ENCODE results near the gene SLC22A25. TPM values are rescaled to one million over a fixed set of nuclear protein-coding genes. Genes with fewer than 3 reads are reported as not detected.
"Not testable (repeated sequence)": the region's sequence is repeated elsewhere in the genome, so short reads cannot be mapped to it uniquely, and the experiment has no call there.

SLC22A25 gene
- total RNA-seq, 1 donor from 2014 or later: not detected

DNA sequence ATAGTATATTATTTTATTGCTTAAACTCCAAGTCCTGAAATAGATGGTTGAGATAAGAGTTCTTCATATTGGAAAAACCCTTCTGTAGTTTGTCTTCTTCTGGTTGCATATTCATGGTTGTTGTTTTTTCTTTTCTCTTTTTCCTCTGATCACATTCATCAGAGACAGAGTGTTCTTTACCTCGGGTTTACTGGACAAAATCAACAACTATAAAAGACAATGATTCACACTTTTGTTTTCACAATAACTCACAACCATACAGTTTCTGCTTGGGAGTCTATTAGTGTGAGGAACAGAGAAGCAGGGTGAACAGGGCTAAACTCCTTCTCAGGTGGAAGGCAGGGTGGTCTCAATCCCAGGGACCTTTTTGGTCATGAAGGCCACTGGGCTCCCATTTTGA is 2.6 kb upstream of the SLC22A25 start:
- Mint-ChIP-seq H3K27me3 (ENCODE audit: insufficient read depth) (peaks cover 10% of the 10 kb centered on the region), H3K4me1 (ENCODE audit: low read depth) (no peaks in the 10 kb centered on the region), H3K36me3 (ENCODE audit: low read depth) (no peaks in the 10 kb centered on the region), H3K9me3 (no peaks in the 10 kb centered on the region), H3K27ac (no peak overlapping the region), H3K4me3 (no peak overlapping the region)
- DNase-seq (ENCODE audit: low spot score): no peak
- intact Hi-C loops (cut with micrococcal nuclease): no loop called here

DNA sequence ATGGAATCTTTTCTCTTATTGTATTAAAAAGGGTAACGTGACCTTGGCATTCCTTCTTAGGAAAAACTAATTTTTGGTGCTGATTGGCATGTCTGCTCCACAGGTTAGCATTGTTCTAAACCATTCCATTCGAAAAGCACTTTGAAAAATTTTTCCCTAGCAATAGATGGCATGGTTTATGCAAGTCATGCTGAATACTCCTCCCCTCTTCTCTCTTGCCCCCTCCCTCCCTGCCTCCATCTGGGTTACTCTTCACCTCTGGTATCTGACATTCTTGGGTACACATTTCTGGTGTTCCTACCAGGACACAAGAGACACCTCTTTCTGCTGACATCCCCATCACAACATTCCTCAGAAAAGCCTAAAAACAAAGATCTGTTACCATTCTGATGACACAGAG is 1.5 kb upstream of the SLC22A25 start:
- Mint-ChIP-seq H3K36me3 (ENCODE audit: low read depth) (no peaks in the 10 kb centered on the region), H3K4me1 (ENCODE audit: low read depth) (no peaks in the 10 kb centered on the region), H3K9me3 (no peaks in the 10 kb centered on the region), H3K27me3 (ENCODE audit: insufficient read depth) (peaks cover 10% of the 10 kb centered on the region), H3K27ac (no peak overlapping the region), H3K4me3 (no peak overlapping the region)
- intact Hi-C loops (cut with micrococcal nuclease): no loop called here
- no peak for DNase-seq (ENCODE audit: low spot score)

DNA sequence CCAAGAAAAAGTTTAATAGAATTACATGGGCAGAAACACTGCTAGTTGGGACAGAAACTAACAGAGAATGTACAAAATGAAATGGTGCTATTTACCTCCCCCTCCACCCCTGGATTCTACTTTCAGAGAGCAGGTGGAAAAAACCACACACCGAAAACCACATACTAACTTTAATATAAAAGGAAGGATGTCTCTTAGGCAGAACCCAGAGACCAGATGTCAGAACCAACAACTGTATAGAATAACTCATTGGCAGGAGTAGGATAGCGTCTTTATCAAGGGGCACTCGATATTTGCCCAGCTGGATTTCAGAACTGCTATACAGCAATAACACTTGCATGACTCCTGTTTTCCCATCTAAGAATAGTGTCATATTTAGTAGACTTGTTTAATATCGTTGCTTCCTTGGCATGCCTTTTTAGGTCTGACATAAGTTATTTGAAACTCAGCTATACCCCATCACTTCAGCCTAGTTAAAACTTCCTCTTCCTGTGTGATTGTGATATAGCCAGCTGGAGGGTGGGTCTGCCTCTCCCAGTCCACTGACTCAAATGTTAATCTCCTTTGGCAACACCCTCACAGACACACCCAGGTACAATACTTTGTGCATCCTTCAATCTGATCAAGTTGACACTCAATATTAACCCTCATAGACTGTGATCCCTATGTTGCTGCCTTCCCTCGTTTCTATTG is 1.2 kb downstream of the SLC22A25 start:
- intact Hi-C loops (cut with micrococcal nuclease): no loop called here
- Mint-ChIP-seq H3K9me3 (peaks cover 3% of the 10 kb centered on the region), H3K36me3 (ENCODE audit: low read depth) (no peaks in the 10 kb centered on the region), H3K4me1 (ENCODE audit: low read depth) (no peaks in the 10 kb centered on the region), H3K4me3 (no peak overlapping the region), H3K27me3 (ENCODE audit: insufficient read depth) (peaks cover 5% of the 10 kb centered on the region), H3K27ac (no peak overlapping the region)
- no peak for DNase-seq (ENCODE audit: low spot score)

DNA sequence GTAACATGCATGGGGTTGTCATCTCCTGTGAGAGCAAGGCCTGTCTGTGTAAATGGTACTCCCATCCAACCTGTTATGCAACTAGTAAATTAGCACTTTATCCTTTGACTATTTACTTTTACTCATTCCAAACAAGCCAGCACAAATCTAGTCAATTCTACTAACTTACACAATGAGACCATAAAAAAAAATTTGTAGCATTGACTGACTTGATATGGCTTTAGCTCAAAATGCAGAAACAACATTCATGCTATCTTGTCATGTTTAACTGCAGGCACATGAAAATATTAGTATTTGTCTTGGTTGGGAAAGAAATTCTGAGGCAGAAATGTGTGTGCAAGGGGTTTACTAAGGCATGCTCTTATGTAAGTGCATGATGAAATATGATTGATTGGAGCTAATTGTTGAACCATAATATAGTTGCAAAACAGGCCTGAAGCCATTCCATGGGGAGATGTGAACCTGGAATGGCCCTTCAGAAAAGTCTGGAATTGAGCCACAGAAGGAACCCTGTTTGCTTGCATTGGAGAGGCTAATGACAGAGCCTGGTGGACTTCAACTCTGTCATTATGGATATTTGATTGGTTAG is 2.5 kb downstream of the SLC22A25 start:
- Mint-ChIP-seq H3K4me1 (ENCODE audit: low read depth) (no peaks in the 10 kb centered on the region), H3K27me3 (ENCODE audit: insufficient read depth) (peaks cover 2% of the 10 kb centered on the region), H3K4me3 (no peak overlapping the region), H3K36me3 (ENCODE audit: low read depth) (no peaks in the 10 kb centered on the region), H3K27ac (no peak overlapping the region), H3K9me3 (peaks cover 9% of the 10 kb centered on the region)
- intact Hi-C loops (cut with micrococcal nuclease): no loop called here
- DNase-seq (ENCODE audit: low spot score): no peak

DNA sequence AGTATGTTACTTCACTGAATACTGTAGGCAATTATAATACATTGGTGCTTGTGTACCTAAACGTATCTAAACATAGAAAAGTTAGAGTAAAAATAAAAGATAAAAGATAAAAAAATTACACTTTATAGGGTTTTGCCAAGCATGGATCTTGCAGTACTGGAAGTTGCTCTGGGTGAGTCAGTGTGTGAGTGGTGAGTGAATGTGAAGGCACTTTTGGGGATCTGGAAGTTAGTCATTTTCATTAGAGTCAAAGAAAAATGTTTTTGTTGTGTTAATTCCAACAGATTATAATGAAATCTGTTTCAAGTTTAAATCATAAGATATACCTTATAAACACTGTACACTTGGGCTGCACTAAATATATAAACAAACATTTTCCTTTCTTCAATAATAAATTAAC is 3.3 kb downstream of the SLC22A25 start:
- no peak for DNase-seq (ENCODE audit: low spot score)
- Mint-ChIP-seq H3K36me3 (ENCODE audit: low read depth) (no peaks in the 10 kb centered on the region), H3K9me3 (peaks cover 12% of the 10 kb centered on the region), H3K4me1 (ENCODE audit: low read depth) (no peaks in the 10 kb centered on the region), H3K27ac (no peak overlapping the region), H3K27me3 (ENCODE audit: insufficient read depth) (peaks cover 2% of the 10 kb centered on the region), H3K4me3 (no peak overlapping the region)
- intact Hi-C loops (cut with micrococcal nuclease): no loop called here

DNA sequence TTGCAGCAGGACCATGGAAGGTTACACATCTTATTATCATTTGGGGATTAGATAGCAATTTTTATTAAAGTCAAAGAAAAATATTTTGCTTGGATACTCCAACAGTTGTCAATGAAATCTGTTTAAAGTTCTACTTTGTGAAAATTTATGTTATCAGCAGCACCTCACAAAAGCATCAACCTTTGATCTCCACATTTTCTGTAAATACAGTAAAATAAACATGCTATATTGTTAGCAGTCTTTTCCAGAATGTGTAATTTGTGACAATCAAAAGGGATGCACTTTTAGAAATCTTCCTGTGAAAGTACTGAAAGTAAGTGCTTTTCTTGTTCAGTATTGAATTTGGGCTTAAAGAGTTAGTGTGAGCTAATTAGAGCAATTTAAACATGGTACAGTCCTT is 4.1 kb downstream of the SLC22A25 start:
- no peak for DNase-seq (ENCODE audit: low spot score)
- intact Hi-C loops (cut with micrococcal nuclease): no loop called here
- Mint-ChIP-seq H3K27ac (no peak overlapping the region), H3K36me3 (ENCODE audit: low read depth) (no peaks in the 10 kb centered on the region), H3K9me3 (peaks cover 16% of the 10 kb centered on the region), H3K27me3 (ENCODE audit: insufficient read depth) (no peaks in the 10 kb centered on the region), H3K4me1 (ENCODE audit: low read depth) (no peaks in the 10 kb centered on the region), H3K4me3 (no peak overlapping the region)

DNA sequence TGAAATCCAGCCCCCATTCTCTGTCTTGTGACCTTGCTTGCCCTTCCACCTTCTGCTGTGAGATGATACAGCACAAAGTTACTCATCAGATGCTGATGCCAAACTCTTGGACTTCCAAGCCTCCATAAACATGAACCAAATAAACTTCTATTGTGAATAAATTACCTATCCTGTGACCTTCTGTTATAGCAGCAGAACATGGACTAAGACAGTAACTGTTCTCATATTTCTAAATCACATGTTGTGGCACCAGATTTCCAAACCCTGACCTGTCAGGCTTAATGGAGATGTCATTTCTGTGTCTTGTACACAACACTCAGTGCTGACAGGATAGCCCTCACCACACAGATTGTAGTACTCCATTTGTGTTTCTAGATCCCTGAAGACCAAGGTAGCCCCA is 6.0 kb downstream of the SLC22A25 start:
- H3K4me3 Mint-ChIP-seq: no peak overlapping the region
- H3K27ac Mint-ChIP-seq: no peak overlapping the region
- DNase-seq (ENCODE audit: low spot score): no peak
- peaks cover 3% of the 10 kb centered on the region for H3K27me3 Mint-ChIP-seq (ENCODE audit: insufficient read depth)
- no peaks in the 10 kb centered on the region for H3K4me1 Mint-ChIP-seq (ENCODE audit: low read depth)
- intact Hi-C loops (cut with micrococcal nuclease): no loop called here
- H3K9me3 Mint-ChIP-seq: peaks cover 16% of the 10 kb centered on the region
- no peaks in the 10 kb centered on the region for H3K36me3 Mint-ChIP-seq (ENCODE audit: low read depth)

DNA sequence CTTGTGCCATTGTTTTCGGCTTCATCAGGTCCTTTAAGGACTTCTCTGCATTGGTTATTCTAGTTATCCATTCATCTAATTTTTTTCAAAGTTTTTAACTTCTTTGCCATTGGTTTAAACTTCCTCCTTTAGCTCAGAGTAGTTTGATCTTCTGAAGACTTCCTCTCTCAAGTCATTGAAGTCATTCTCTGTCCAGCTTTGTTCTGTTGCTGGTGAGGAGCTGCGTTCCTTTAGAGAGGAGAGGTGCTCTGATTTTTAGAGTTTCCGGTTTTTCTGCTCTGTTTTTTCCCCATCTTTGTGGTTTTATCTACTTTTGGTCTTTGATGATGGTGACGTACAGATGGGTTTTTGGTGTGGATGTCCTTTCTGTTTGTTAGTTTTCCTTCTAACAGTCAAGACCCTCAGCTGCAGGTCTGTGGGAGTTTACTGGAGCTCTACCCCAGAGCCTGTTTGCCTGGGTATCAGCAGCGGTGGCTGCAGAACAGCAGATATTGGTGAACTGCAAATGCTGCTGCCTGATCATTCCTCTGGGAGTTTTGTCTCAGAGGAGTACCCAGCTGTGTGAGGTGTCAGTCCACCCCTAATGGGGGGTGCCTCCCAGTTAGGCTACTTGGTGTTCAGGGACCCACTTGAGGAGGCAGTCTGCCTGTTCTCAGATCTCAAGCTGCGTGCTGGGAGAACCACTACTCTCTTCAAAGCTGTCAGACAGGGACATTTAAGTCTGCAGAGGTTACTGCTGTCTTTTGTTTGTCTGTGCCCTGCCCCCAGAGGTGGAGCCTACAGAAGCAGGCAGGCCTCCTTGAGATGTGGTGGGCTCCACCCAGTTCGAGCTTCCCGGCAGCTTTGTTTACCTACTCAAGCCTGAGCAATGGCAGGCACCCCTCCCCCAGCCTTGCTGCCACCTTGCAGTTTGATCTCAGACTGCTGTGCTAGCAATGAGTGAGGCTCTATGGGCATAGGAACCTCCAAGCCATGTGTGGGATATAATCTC is 7.6 kb downstream of the SLC22A25 start:
- H3K4me1 Mint-ChIP-seq (ENCODE audit: low read depth); intact Hi-C loops (cut with micrococcal nuclease); H3K36me3 Mint-ChIP-seq (ENCODE audit: low read depth); H3K27me3 Mint-ChIP-seq (ENCODE audit: insufficient read depth); H3K27ac Mint-ChIP-seq; DNase-seq (ENCODE audit: low spot score); H3K4me3 Mint-ChIP-seq: not testable (repeated sequence)
- peaks cover 16% of the 10 kb centered on the region for H3K9me3 Mint-ChIP-seq

DNA sequence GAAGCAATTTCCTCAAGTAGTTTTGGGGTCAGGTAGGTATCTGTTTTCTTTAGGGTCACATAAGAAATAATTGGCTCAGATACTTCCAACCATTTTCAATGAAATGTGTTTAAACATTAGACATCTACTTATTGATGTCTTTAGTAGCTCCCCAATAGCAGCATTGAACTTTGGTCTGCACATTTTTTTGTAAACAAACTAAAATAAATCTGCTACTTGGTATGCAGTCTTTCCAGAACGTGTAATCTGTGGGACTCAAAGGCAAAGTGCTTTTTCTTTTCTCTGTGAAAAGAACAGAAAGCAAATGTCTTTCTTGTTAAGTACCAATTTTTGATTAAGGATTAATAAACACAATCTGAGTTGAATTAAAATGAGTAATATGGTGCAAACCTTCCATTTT is 13.6 kb downstream of the SLC22A25 start:
- peaks cover under 1% of the 10 kb centered on the region for H3K9me3 Mint-ChIP-seq
- DNase-seq (ENCODE audit: low spot score): no peak
- H3K27me3 Mint-ChIP-seq (ENCODE audit: insufficient read depth): peaks cover 3% of the 10 kb centered on the region
- H3K36me3 Mint-ChIP-seq (ENCODE audit: low read depth): no peaks in the 10 kb centered on the region
- H3K27ac Mint-ChIP-seq: no peak overlapping the region
- intact Hi-C loops (cut with micrococcal nuclease): no loop called here
- no peaks in the 10 kb centered on the region for H3K4me1 Mint-ChIP-seq (ENCODE audit: low read depth)
- no peak overlapping the region for H3K4me3 Mint-ChIP-seq

DNA sequence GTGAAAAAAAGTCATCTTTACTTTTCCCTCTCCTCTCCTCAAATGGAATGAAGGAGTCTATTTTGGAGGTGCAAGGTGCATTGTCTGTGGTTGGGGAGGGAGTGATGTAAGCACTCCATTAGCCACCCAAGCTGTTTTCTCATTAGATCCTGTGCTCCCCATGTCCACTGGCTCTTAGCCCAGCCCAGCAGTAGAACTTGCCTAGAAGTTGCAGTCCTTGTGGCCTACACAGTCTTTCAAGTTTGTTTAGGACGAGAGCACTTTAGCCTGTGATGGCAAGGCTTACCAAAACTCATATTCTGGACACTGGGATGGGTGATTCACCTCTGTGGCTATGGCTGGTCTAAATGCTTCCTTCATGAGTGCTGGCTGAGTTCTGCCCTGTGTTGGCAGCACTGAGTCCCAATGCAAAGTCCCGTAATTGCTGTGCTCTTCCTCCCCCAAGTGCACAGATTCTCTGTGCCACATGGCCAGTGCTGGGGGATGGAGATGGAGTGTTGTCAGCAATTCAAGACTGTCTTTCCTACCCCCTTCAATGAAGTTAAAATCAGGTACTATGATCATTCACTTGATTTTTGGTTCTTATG is 15.8 kb downstream of the SLC22A25 start:
- Mint-ChIP-seq H3K4me1 (ENCODE audit: low read depth) (no peaks in the 10 kb centered on the region), H3K4me3 (no peak overlapping the region), H3K27me3 (ENCODE audit: insufficient read depth) (peaks cover 2% of the 10 kb centered on the region), H3K9me3 (no peaks in the 10 kb centered on the region), H3K36me3 (ENCODE audit: low read depth) (no peaks in the 10 kb centered on the region), H3K27ac (no peak overlapping the region)
- DNase-seq (ENCODE audit: low spot score): no peak
- intact Hi-C loops (cut with micrococcal nuclease): no loop called here

DNA sequence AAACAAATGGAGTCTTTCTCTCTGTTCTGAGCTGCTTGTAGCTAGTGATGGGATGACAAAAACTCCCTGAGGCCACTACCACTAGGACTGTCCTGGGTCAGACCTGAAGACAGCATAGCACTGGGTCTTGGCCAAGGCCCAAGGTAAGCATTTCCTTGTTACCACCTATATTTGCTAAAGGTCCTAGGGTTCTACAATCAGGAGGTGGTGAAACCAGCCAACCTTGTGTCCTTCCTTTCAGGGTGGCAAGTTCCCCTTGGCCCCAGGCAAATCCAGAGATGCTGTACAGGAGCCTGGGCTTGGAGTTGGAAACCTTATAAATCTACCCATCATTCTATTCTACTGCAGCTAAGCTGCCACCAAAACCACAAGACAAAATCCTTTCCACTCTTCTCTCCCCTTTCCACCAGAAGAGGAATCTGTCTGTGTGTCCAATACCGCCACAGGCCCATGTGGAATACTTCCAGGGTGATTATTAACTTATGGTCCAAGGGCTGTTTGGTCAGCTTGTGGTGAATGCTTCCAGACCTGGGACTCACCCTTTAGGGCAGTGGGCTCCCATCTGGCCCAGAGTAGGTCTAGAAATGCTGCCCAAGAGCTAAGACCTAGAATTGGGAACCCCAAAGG is 16.8 kb downstream of the SLC22A25 start:
- Mint-ChIP-seq H3K4me3 (no peak overlapping the region), H3K27ac (no peak overlapping the region), H3K27me3 (ENCODE audit: insufficient read depth) (peaks cover 4% of the 10 kb centered on the region), H3K4me1 (ENCODE audit: low read depth) (no peaks in the 10 kb centered on the region), H3K36me3 (ENCODE audit: low read depth) (no peaks in the 10 kb centered on the region), H3K9me3 (no peaks in the 10 kb centered on the region)
- no peak for DNase-seq (ENCODE audit: low spot score)
- intact Hi-C loops (cut with micrococcal nuclease): no loop called here

DNA sequence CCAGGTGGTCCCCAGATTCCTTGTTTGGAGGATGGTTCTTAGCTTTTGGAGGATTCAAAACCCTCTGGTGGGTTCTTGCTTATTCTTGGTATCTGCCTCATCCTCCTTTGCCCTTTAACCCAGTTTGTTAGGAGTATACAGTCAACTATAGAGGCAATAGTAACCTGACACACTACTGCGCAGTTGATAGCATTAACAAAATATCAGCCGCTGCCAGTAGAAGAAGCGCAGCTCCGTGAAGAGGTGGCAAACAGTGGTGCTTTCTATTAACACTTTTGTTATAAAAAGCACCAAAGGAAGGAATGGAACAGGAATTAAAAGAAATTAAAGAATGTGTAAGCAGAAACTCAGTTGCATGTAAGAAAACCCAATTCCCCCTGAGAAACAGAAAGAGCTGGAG is 29.3 kb downstream of the SLC22A25 start:
- intact Hi-C loops (cut with micrococcal nuclease): loop anchor here (10.0 kb wide), 1 partner anchor 421 kb away; no protein-coding TSS in a partner anchor
- H3K27me3 Mint-ChIP-seq (ENCODE audit: insufficient read depth): peaks cover 2% of the 10 kb centered on the region
- H3K9me3 Mint-ChIP-seq: no peaks in the 10 kb centered on the region
- no peak overlapping the region for H3K4me3 Mint-ChIP-seq
- H3K36me3 Mint-ChIP-seq (ENCODE audit: low read depth): no peaks in the 10 kb centered on the region
- no peaks in the 10 kb centered on the region for H3K4me1 Mint-ChIP-seq (ENCODE audit: low read depth)
- no peak for DNase-seq (ENCODE audit: low spot score)
- no peak overlapping the region for H3K27ac Mint-ChIP-seq

Measured in activated T-helper 1 cell treated with anti-CD3 and anti-CD28 coated beads, Interleukin-12 subunit alpha, Interleukin-12 subunit beta, Interleukin-2, Interleukin-4 antibody, amounts not matched to agents 30 ng/mL and 10 ng/mL and 1 ng/mL, durations not matched to agents 14 hours and 24 hours and 36 hours (primary cell).